GM18511 (cell line): Measurements from ENCODE around the gene ACTR1A.
A peak's percentile ranks its signal among the peaks of the same experiment; 100 is the strongest.
"Not testable (repeated sequence)": the region's sequence is repeated elsewhere in the genome, so short reads cannot be mapped to it uniquely, and the experiment has no call there.

Source experiments
- ATAC-seq: cut with Tn5 transposase; IDR thresholded peaks from one replicate; pipeline ENCODE4 v1.9.1; 2021; ENCODE audit warnings: mild to moderate bottlenecking, moderate library complexity; ENCODE audit not compliant: unreplicated experiment

The ACTR1A gene

DNA sequence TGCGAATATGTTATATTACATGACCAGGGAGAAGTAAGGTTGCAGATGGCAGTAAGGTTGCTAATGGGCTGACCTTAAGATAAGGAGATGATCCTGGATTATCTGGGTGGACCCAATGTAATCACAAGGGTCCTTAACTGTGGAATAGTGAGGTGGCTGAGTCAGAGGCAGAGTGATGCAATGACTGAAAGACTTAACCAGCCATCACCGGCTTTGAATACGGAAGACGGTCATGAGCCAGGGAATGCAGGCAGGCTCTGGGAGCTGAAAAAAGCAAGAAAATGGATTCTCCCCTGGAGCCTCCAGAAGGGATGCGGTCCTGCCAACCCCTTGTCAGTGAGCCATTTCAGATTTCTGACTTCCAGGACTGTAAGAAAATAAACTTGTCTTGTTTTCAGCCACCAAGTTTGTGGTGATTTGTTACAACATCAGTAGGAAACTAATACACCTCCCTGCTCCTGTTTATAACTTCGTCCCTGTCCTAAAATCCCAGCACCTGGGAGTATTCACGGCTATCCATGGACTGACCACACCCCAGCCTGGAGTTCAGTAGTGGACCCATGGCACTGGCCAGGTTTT, 46.5 kb downstream of the ACTR1A start:
- no peak for ATAC-seq

DNA sequence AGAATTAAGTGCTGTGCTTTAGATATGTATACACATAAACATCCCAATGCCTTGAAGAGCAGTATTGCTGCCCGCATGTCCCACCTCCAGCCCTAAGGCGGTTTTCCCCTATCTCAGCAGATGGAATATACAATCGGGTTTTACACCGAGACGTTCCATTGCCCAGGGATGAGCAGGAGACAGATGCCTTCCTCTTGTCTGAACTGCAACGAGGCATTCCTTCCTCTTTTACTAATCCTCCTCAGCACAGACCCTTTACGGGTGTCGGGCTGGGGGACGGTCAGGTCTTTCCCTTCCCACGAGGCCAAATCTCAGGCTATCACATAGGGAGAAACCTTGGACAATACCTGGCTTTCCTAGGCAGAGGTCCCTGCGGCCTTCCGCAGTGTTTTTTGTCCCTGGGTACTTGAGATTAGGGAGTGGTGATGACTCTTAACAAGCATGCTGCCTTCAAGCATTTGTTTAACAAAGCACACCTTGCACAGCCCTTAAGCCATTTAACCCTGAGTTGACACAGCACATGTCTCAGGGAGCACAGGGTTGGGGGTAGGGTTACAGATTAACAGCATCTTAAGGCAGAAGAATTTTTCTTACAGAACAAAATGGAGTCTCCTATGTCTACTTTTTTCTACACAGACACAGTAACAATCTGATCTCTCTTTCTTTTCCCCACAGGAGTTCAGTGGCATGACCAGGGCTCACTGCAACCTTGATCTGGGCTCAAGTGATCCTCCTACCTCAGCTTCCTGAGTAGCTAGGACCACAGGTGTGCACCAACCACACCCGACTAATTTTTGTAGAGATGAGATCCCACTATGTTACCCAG, 47.6 kb downstream of the ACTR1A start:
- ATAC-seq: not testable (repeated sequence)

DNA sequence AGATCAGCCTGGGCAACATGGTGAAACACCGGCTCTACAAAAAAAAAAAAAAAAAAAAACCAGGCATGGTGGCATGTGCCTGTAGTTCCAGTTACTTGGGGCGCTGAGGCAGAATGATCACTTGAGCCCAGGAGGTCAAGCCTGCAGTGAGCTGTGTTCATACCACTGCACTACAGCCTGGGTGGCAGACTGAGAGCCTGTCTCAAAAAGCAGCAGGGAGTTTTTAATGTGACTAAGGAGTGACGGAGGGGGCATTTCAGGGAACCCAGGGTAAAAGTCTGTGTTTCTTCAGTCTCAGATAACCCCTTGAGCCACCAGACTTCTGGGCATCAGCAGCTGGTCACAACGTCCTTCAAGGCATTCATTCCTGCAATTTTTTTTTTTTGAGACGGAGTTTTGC, 49.0 kb downstream of the ACTR1A start:
- ATAC-seq: no peak

DNA sequence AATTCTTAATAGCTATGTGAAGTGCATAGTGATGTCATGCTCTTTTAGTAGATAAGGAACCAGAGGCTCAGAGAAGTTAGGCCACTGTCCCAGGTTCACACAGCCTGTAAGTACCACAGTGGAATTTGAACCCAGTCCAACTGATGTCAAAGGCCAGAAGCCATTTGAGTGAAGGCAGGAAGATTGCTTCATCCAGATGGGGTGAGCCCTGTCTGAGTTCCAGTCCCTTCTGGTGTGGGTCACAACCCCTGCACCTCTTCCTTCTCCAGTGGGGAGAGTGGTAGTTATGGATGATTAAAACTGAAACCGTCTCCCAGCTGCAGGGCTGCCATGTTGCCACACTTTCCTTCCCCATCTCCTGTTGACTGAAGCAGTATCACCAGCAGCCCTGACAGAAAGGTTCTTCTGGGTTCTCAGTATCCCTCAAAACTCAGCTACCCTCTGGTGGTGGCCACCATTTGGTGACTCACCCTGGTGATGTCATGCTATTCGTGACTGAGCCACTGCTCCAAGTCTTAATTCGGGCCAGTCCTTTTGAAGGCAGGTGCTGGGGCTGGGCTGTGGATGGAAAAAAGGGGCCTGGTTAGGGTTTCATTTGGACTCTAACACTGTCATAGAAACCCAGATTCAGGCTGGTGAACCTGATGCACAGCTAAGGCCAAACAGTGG, 49.7 kb downstream of the ACTR1A start:
- no peak for ATAC-seq

DNA sequence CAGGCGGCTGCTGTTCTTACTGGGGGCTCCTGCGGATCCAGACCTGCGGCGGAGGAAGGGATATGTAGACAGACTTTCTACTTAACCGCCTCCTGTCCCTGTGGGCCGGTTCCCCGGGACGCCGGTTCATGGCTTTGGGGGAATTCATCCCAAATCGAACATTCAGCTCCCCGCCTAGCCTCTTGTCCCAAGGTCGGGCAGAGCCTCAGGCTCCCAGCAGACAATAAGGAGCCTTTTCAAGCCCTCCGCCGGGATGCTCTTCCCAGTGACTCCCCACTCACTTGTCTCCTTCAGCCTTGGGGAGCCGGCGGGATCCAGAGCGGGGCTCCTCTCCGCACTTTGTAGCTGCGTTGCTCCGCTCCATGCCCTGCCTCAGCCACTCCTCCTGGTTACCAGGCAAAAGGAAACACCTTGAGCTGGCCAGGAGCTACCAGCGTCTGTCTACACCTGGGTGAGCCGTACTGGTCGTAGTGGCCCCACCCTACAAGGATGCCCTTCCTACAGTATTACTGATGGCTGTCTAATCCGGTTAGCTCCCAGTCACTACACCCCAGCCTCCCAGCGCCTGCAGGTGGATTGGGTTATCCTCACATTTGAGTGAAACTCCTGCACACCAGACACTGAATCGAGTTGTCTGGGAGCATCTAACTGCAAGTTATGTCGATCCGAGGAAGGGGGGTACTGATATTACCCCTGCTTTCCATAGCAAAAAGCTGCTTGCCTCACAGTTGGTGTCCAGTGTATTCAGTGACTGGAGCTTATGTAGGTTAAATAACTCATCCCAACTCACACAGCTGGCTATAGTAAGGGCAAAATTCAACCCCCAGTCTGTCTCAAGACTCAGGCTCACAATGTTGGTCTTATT, 51.2 kb downstream of the ACTR1A start, which contains the start of gene C10orf95:
Gene C10orf95 (minus strand): TSS at position 439 of the 865 bp plus-strand sequence. CDS start 450 bp downstream, outside the sequence.
- ATAC-seq: no peak

DNA sequence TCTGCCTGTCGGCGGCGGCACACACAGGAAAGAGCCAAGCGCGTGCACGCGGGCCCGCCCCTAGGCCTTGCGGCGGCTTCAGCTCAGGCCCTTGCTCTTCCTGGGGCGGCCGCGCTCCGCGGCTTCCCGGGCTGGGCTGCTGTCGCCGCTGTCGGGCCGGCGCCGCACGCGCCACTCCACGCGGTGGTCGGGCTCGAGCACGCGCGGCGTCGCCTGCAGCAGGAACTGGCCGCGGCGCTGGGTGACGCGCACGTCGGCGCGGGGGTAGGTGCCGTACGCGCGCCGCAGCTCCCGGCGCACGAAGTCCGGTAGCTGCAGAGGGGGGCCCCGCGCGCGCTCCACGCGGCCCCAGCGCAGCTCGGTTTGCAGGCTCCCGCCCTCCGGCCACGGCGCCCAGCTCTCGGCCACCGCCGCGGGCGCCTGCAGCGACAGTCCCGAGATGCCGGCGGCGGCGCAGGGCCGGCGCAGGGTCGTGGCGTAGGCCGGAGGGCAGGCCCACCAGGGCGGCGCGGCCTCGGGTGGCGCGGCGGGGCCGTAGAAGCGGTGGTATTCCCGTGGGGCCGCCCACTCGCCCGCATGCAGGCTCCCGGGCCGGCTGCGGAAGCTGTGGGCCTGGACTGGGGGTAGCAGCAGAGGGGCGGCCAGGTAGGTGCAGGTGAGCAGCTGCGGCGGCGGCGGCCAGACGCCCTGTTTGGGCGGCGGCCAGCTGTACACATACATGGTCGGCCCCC, 52.0 kb downstream of the ACTR1A start:
- ATAC-seq: peak; percentile 73

DNA sequence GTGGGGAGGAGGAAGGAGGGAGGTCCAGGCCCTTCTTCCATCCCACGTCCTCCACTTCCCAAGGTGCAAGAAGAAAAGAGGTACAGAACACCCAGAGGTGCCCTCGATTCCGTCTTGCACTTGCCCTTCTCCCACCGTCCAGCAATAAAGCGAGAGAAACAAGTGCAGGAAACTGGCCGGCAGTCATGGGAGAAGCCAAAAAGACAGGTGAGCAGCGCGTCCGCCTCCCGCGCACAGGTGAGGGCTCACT, 52.5 kb downstream of the ACTR1A start:
- no peak for ATAC-seq

DNA sequence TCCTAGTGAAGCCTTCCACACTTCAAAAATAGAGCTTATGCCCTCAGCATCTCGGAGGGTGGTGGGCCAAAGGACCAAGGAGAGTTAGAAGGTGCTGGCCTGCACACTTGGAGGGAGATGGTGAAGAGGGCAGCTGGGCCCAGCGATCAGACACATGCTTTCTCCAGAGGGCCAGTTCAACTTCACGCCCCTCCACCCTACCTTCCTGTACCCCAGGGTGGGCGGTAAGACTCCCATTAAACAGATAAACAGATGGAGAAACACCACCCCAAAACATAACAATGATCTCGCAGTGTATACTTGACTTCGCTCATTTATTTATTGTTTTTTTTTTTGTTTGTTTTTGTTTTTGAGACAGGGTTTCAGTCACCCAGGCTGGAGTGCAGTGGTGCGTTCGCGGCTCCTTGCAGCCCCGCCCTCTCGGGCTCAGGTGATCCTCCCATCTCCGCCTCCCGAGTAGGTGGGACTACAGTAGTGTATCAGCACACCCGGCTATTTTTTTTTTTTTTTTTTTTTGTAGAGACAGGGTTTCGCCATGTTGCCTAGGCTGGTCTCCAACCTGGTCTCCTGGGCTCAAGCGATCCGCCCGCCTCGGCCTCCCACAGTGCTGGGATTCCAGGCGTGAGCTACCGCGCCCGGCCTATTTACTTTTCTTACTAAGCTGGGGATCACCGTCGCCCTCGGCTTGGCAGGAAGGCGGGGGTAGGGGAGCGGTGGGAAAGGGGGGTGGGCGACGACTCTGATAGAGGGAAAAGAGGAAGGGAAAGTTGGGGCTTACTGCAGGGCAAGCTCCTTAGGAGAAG, 53.0 kb downstream of the ACTR1A start:
- no peak for ATAC-seq

DNA sequence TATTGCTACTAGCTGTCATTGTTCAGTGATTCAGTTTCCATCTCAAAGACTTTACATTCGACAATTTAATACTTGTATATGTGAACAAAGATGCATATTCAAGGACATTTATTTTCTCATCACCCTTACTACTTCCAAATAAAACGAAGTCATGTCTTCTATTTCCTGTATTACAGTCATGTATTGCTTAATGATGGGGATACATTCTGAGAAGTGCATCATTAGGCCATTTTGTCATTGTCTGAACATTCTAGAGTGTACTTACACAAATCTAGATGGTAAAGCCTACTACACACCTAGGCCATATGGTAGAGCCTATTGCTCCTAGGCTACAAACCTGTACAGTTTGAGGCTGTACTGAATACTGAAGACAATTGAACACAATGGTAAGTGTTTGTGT, 57.7 kb downstream of the ACTR1A start:
- no peak for ATAC-seq

DNA sequence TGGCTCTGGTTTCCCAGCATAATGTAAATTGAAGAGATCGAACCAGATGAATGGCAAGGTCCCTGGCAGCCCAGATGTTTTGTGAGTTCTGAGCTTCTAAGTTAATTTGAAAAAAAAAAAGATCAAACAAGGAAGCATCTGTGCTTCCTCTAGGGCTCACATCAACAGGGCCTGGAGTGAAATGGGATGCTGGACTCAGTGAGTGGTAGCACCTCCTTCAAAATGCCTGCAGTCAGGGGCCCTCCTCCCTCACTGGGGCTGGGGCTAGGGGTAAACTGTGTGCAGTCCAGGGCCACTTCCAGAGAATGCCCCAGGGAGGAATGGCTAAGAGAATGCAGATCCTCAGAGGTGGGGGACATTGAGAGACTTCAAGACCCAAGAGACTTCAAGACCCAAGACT, 64.1 kb downstream of the ACTR1A start:
- ATAC-seq: no peak

DNA sequence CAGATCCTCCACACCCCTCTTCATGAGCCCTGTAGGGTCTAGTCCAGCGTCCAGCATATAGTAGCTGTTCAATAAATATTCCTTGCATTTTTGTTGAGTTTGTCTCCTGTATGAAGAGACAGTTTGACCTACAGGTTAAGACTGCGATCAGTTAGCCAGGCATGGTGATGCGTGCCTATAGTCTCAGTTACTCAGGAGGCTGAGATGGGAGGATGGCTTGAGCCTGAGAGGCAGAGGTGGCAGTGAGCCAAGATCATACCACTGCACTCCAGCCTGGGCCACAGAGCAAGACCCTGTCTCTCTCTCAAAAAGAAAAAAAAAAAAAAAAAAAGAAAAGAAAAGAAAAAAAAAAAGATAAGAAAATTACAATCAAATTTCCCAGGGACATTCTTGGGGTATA, 65.0 kb downstream of the ACTR1A start:
- no peak for ATAC-seq

DNA sequence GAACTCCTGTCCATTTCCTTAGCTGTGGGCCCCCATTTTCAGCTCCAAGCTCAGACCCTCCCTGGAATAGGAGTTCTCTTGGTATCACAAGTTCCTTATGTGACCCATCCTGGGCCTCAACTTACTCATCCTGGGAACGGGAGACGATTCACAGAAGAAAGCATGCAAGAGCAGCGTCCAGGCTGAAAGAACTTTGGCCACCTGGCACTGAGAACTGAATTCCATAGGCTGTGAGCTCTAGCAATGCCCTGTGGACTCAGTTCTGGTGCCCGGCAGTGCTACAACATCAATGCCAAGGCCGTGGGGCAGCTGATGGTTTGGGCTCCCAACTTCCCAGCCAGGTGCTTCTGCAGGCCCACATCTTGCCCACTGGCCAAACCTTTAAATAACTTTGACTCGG, 66.2 kb downstream of the ACTR1A start:
- ATAC-seq: no peak

DNA sequence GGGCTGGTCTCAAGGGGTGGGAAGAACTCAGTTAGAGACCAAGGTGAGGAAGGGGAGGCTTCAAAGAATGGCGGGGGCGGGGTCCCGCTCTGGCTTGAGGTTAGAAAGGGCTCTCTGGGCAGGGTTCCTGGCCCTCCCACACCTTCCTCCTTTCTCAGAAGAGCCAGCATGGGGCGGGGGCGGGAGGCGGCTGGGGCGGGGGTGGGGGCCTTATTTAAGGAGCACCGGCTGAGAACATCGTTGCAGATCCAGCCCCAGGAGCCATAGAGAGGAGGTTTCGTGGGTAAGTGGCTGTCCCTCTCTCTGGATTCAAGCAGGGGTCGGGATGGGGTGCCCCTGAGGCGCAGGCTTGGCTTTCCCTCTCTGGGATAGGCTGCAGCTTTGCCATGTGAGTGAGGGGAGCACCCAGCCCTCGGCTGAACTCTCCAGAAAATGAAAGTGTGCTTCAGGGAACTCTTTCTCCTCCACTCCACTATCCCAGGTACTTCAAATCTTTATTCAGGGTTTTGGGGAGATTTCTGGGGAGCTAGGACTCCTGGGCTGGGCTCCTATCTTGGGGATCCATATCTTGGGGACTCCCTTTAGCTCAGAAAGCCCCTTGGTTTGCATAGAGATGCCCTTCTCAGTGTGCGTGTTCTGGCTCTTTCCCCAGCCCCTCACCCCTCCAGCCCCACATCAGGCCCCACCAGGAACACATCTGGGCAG, 66.8 kb downstream of the ACTR1A start:
- ATAC-seq: no peak

DNA sequence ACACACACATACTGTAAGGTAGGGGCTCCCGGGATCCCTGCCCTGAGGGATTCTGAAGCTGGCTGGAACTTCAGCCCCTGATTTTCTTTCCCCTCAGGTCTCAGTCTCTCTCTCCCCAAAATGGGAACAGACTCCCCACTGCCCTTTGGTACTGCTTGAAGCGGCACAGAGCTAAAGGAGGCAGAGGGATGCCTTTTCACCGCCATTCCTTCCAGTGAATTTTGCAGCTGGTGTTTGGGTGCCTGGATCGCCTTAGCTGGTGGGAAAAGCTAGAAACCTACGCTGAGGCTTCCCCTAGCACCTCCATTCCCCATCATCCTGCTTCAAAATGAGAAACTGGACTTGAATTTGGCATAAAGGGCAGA, 67.4 kb downstream of the ACTR1A start:
- no peak for ATAC-seq

DNA sequence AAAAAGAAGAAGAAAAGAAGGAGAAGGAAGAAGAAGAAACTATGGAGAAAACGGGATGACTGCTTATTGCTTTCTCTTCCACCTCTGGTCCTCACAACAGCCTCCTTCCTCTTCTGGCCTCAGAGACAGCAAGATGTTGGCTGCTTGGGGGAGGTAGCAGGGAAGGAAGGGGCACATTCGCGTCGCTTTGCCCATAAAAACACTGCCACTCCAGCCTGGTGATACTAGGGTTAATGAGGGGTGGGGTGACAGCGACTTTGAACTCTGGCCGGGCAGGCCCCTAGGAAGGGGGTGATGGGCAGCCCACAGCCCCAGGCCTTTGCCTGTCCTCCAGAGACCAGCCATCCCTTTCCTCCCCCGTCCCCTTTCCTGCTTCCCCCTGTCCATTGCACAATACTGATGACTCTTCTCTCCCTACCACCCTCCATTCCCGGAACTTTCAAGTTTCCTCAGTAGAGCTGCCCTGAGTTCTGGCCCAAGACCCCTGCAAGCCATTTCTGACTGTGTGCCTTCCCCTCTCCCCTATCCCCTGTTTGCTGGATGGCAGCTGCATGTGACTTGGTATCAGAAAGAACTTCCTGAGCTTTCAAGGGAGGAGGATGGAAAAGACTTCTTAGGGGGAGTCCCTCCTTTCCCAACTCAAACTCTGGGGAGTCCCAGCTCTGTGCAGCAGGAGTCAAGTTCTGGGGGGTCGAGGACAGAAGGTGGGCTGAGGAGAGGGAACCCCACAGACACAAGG, 67.9 kb downstream of the ACTR1A start:
- ATAC-seq: no peak

DNA sequence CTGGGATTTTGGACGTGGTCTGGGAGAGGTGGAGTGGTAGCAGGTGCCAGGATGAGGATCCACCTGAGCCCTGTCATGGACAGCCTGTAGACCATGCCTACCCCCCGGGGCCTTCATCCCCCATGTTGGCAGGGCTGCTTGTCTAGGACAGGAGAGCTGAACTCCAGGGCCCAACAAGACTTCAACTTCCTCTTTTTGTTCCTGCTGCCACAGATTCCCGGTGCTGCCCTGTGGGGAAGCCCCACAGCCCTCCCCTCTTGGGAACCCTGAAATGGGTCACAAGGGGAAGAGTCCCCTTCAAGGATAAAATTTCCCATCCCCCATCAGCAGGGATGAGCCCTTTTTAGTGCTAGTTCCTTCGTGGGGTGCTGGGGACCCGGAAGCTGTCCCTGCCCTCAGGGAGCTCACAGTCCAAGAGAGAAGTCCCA, 68.9 kb downstream of the ACTR1A start:
- no peak for ATAC-seq

DNA sequence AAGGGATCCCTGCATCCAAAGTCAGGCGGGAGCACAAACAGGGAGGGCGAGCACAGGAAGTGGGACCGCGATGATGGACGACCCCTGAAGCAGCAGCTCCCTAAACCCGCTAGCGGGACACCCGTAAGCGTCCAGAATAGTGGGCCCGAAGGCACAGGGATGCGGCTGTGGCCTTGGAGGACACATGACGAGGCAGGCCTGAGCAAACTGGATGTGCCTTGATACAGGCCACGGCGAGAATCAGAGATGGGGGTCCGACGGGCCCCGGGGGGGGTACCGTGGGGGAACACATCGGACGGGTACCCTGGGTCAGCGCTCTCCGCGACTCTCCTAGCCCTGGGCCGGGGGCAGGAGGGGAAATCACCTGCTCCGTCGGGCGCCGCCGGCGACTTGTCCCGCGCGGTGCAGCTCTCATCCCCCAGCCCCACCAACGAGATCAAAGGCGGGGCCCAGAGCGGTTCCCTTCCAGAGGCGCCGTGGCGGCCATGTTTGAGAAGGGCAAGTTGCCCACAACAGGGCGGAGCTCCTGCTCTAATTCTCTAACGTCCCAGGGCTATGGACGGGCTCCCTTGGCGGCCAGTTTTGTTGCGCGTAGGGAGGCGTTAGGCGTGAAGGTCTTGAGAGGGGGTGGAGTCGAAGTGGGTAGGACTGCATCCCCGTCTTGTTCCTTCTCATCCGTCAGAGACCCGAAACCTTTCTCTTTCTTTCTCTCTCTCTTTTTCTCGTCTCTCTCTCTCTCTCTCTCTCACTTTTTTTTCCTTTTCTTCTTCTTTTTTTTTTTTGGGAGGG, 70.2 kb downstream of the ACTR1A start, which contains the start of gene CUEDC2:
Gene CUEDC2 (minus strand): TSS at position 413 of the 789 bp plus-strand sequence. CDS start 7,386 bp downstream, outside the sequence.
- ATAC-seq: peak; percentile 79
